GM18873 (cell line): ENCODE measurements around the gene CACNG8.
"Not testable (repeated sequence)": the region's sequence is repeated elsewhere in the genome, so short reads cannot be mapped to it uniquely, and the experiment has no call there.

Experiments used
- ATAC-seq: cut with Tn5 transposase; IDR thresholded peaks from one replicate; pipeline ENCODE4 v1.9.1; 2021; ENCODE audit warnings: mild to moderate bottlenecking, moderate library complexity, moderate number of reproducible peaks; ENCODE audit not compliant: unreplicated experiment, low FRiP score

CACNG8 gene

GRCh38 chr19:53962887-53963431 lies at the start of gene CACNG8:
Gene CACNG8 (plus strand): TSS chr19:53962937.
- ATAC-seq, result no peak

- ATAC-seq, result no peak
Measured at GRCh38 chr19:53915000-53915399, 47.7 kb upstream of the CACNG8 start.

- ATAC-seq, result no peak
Measured at GRCh38 chr19:53916004-53916403, 46.7 kb upstream of the CACNG8 start.

- ATAC-seq, result no peak
Measured at GRCh38 chr19:53917356-53917755, 45.4 kb upstream of the CACNG8 start.

- ATAC-seq, result no peak
Measured at GRCh38 chr19:53927739-53928138, 35.0 kb upstream of the CACNG8 start.

- no peak for ATAC-seq
Measured at GRCh38 chr19:53936029-53936428, 26.7 kb upstream of the CACNG8 start.

- ATAC-seq, result no peak
Measured at GRCh38 chr19:53942001-53942786, 20.5 kb upstream of the CACNG8 start.

GRCh38 chr19:53944416-53944815 lies 18.3 kb upstream of the CACNG8 start:
- ATAC-seq, result no peak

- ATAC-seq, result no peak
Measured at GRCh38 chr19:53944933-53945332, 17.8 kb upstream of the CACNG8 start.

- ATAC-seq, result no peak
Measured at GRCh38 chr19:53945441-53945840, 17.3 kb upstream of the CACNG8 start.

GRCh38 chr19:53945998-53946397 lies 16.7 kb upstream of the CACNG8 start:
- no peak for ATAC-seq

GRCh38 chr19:53947624-53948023 lies 15.1 kb upstream of the CACNG8 start:
- no peak for ATAC-seq

- ATAC-seq, result not testable (repeated sequence)
Measured at GRCh38 chr19:53948611-53949010, 14.1 kb upstream of the CACNG8 start.

GRCh38 chr19:53951436-53951835 lies 11.3 kb upstream of the CACNG8 start:
- ATAC-seq, result no peak

GRCh38 chr19:53951947-53952346 lies 10.8 kb upstream of the CACNG8 start:
- no peak for ATAC-seq

GRCh38 chr19:53953383-53953782 lies 9.4 kb upstream of the CACNG8 start:
- no peak for ATAC-seq

- ATAC-seq, result no peak
Measured at GRCh38 chr19:53957448-53958167, 5.1 kb upstream of the CACNG8 start.

- no peak for ATAC-seq
Measured at GRCh38 chr19:53958168-53958571, 4.6 kb upstream of the CACNG8 start.

GRCh38 chr19:53958823-53959757 lies 3.6 kb upstream of the CACNG8 start:
- no peak for ATAC-seq

- no peak for ATAC-seq
Measured at GRCh38 chr19:53960187-53960586, 2.5 kb upstream of the CACNG8 start.
